PC-3 (cell line): ENCODE data around the gene KRT1. TPM values are rescaled to one million over a fixed set of nuclear protein-coding genes. Genes with fewer than 3 reads are reported as not detected.

Experiments
- ATAC-seq: fragments of 200-7000 bp; cut with Tn5 transposase; 2 replicates; pipeline ENCODE4 v1.9.1; 2020; ENCODE audit warnings: mild to moderate bottlenecking, moderate library complexity
- BruUV-seq: library from RNA; stranded (reverse); fragments of 400-500 nt; replicated peaks from 2 replicates; lab custom pipeline; 2021; lab: Mats Ljungman, UMichigan
- CTCF ChIA-PET: fragments of 300-600 bp; sonication (Branson Sonifier 250); formaldehyde crosslinking; loops from one replicate; lab custom pipeline; 2022; ENCODE audit warnings: antibody characterized with exemption; lab: Charles Lee
- POLR2A ChIA-PET: fragments of 300-600 bp; sonication (Branson Sonifier 250); formaldehyde crosslinking; loops from one replicate; lab custom pipeline; 2022; ENCODE audit warnings: antibody characterized with exemption; ENCODE audit not compliant: unreplicated experiment; lab: Charles Lee
- DNase-seq: peaks from one replicate; pipeline ENCODE4 v3.0.0-alpha.2; 2015
- H2AFZ ChIP-seq: fragments of 300-600 bp; sonication (generic); 2 replicates; pipeline ENCODE4 v1.6.0; 2016; ENCODE audit warnings: antibody characterized with exemption, low read length
- H3F3A ChIP-seq: fragments of 300-600 bp; sonication (generic); one replicate; pipeline ENCODE4 v1.6.0; 2017; ENCODE audit warnings: antibody characterized with exemption, low read length, control low read depth, mild to moderate bottlenecking; ENCODE audit not compliant: unreplicated experiment
- H3K27ac ChIP-seq: fragments of 300-600 bp; sonication (generic); 2 replicates; pipeline ENCODE4 v1.5.1; 2016; ENCODE audit warnings: mild to moderate bottlenecking, low read length
- H3K27me3 ChIP-seq: fragments of 300-600 bp; sonication (generic); 2 replicates; pipeline ENCODE4 v1.6.1; 2016; ENCODE audit warnings: low read length, mixed read lengths
- H3K36me3 ChIP-seq: fragments of 300-600 bp; sonication (generic); 2 replicates; pipeline ENCODE4 v1.6.1; 2016; ENCODE audit warnings: low read depth, mixed run types, low read length, mixed read lengths
- H3K4me1 ChIP-seq: fragments of 300-600 bp; sonication (generic); 2 replicates; pipeline ENCODE4 v1.5.1; 2016; ENCODE audit warnings: low read length; ENCODE audit not compliant: insufficient read depth
- H3K4me2 ChIP-seq: fragments of 300-600 bp; sonication (generic); 2 replicates; pipeline ENCODE4 v1.6.0; 2016; ENCODE audit warnings: low read length
- H3K4me3 ChIP-seq: fragments of 300-600 bp; sonication (generic); 2 replicates; pipeline ENCODE4 v1.5.1; 2016; ENCODE audit warnings: mild to moderate bottlenecking, low read length, mixed read lengths
- H3K79me2 ChIP-seq: fragments of 300-600 bp; sonication (generic); 2 replicates; pipeline ENCODE4 v1.6.1; 2017; ENCODE audit warnings: low read length, mixed read lengths
- H3K9ac ChIP-seq: fragments of 300-600 bp; sonication (generic); 2 replicates; pipeline ENCODE4 v1.6.0; 2016; ENCODE audit warnings: mild to moderate bottlenecking, low read length
- H3K9me2 ChIP-seq: fragments of 300-600 bp; sonication (generic); replicated peaks from 2 replicates; pipeline ENCODE4 v1.6.1; 2016; ENCODE audit warnings: mixed run types, low read length, mixed read lengths
- H3K9me3 ChIP-seq: fragments of 300-600 bp; sonication (generic); 2 replicates; pipeline ENCODE4 v1.6.1; 2016; ENCODE audit warnings: low read length, mixed read lengths
- H4K20me1 ChIP-seq: fragments of 300-600 bp; sonication (generic); 2 replicates; pipeline ENCODE4 v1.6.1; 2016; ENCODE audit warnings: low read length, mixed read lengths
- CTCF ChIP-seq: fragments of 300-600 bp; sonication (generic); conservative IDR thresholded peaks from 2 replicates; pipeline ENCODE4 v1.5.1; 2017; ENCODE audit warnings: antibody characterized with exemption, low read depth, mild to moderate bottlenecking, low read length
- EZH2 ChIP-seq: fragments of 300-600 bp; sonication (generic); IDR thresholded peaks from one replicate; pipeline ENCODE4 v1.6.1; 2017; ENCODE audit warnings: antibody characterized with exemption, mild to moderate bottlenecking, low read length; ENCODE audit not compliant: unreplicated experiment
- EZH2phosphoT487 ChIP-seq: fragments of 300-600 bp; sonication (generic); IDR thresholded peaks from 2 replicates; pipeline ENCODE4 v1.6.1; 2018; ENCODE audit warnings: mild to moderate bottlenecking, antibody characterized with exemption, low read length, borderline replicate concordance
- intact Hi-C: fragments of 100-400 bp; cut with micrococcal nuclease; formaldehyde crosslinking; loops from 2 replicates; pipeline ENCODE4 v1.9.0; 2023
- total RNA-seq: library from RNA; depleted of rRNA; stranded (reverse); fragments of >200 nt; gene quantifications from 2 replicates; pipeline ENCODE4 v1.2.3, GENCODE V29; 2014

Gene KRT1
- total RNA-seq, 1 experiment from 2014 or later, result not detected

- no peaks in the 10 kb centered on the region for H4K20me1 ChIP-seq
- no peaks in the 10 kb centered on the region for H3K36me3 ChIP-seq
- no TSS peak for BruUV-seq
- H3K27ac ChIP-seq, result no peak overlapping the region
- TF ChIP-seq CTCF (no peak), EZH2phosphoT487 (no peak), EZH2 (no peak)
- no peak overlapping the region for H2AFZ ChIP-seq
- H3K9me2 ChIP-seq, result no peaks in the 10 kb centered on the region
- no peak overlapping the region for H3K9ac ChIP-seq
- no peaks in the 10 kb centered on the region for H3F3A ChIP-seq
- ATAC-seq (no peak), DNase-seq (no peak)
- intact Hi-C loops, result no loop called here
- H3K4me2 ChIP-seq, result no peak overlapping the region
- H3K79me2 ChIP-seq, result no peaks in the 10 kb centered on the region
- H3K4me1 ChIP-seq, result peaks cover 17% of the 10 kb centered on the region
- POLR2A ChIA-PET, result no interaction called here
- H3K4me3 ChIP-seq, result no peak overlapping the region
- CTCF ChIA-PET, result interaction anchor here (0.6 kb wide), 1 partner anchor 588 kb away, joined by 4 read pairs; no protein-coding TSS in a partner anchor
- H3K9me3 ChIP-seq, result no peaks in the 10 kb centered on the region
- H3K27me3 ChIP-seq, result no peaks in the 10 kb centered on the region; the same call in 1 of the 2 replicates
Measured at GRCh38 chr12:52657250-52657902, 22.8 kb downstream of the KRT1 start.

- Histone ChIP-seq H3K4me2 (no peak overlapping the region), H2AFZ (no peak overlapping the region), H3K4me1 (peaks cover 17% of the 10 kb centered on the region), H4K20me1 (no peaks in the 10 kb centered on the region), H3K79me2 (no peaks in the 10 kb centered on the region), H3K36me3 (no peaks in the 10 kb centered on the region), H3K27me3 (no peaks in the 10 kb centered on the region; the same call in 1 of the 2 replicates), H3K9ac (no peak overlapping the region), H3K4me3 (no peak overlapping the region), H3K9me2 (no peaks in the 10 kb centered on the region), H3K27ac (no peak overlapping the region), H3F3A (no peaks in the 10 kb centered on the region), H3K9me3 (no peaks in the 10 kb centered on the region)
- no peak for ATAC-seq
- ChIA-PET CTCF (no interaction called here), POLR2A (no interaction called here)
- no peak for TF ChIP-seq EZH2phosphoT487
- no peak for TF ChIP-seq CTCF
- no peak for TF ChIP-seq EZH2
- no TSS peak for BruUV-seq
- intact Hi-C loops, result no loop called here
- no peak for DNase-seq
Measured at GRCh38 chr12:52656616-52657015, 23.6 kb downstream of the KRT1 start.

GRCh38 chr12:52655720-52656124, 24.5 kb downstream of the KRT1 start:
- Histone ChIP-seq H4K20me1 (no peaks in the 10 kb centered on the region), H3K27ac (peak overlapping the region; percentile 27), H3K9me2 (no peaks in the 10 kb centered on the region), H3K36me3 (no peaks in the 10 kb centered on the region), H3K4me2 (peak overlapping the region; percentile 77), H3K79me2 (no peaks in the 10 kb centered on the region), H3K9me3 (no peaks in the 10 kb centered on the region), H2AFZ (peak overlapping the region; percentile 27; the same call in 1 of the 2 replicates), H3K9ac (no peak overlapping the region), H3K4me1 (peaks cover 22% of the 10 kb centered on the region), H3F3A (no peaks in the 10 kb centered on the region), H3K27me3 (no peaks in the 10 kb centered on the region; the same call in 1 of the 2 replicates), H3K4me3 (peak overlapping the region; percentile 49; the same call in 1 of the 2 replicates)
- POLR2A ChIA-PET, result no interaction called here
- peak; percentile 75 for DNase-seq
- CTCF ChIA-PET, result no interaction called here
- no peak for TF ChIP-seq EZH2
- no peak for TF ChIP-seq CTCF
- no peak for TF ChIP-seq EZH2phosphoT487
- no TSS peak for BruUV-seq
- no peak for ATAC-seq
- intact Hi-C loops, result no loop called here
